Uterus (tissue), 4 donors: ENCODE results near the gene TCHHL1. TPM values are rescaled to one million over a fixed set of nuclear protein-coding genes. Genes with fewer than 3 reads are reported as not detected.
A peak's percentile ranks its signal among the peaks of the same experiment; 100 is the strongest.

Experiments
- DNase-seq, 2 donors: peaks; one replicate each; pipeline ENCODE4 v3.0.0-alpha.2; 2019 to 2020
- H3K27ac ChIP-seq, 2 donors: fragments of 200-600 bp; sonication (generic); 1 replicate in 1 of 2; 2 replicates in 1 of 2; pipeline ENCODE4 v1.5.1; 2016 to 2018
- H3K27me3 ChIP-seq, 2 donors: fragments of 200-600 bp; sonication (generic); one replicate each; pipeline ENCODE4 v1.5.1; 2018 to 2019; ENCODE audit warnings: control low read depth in 1 of 2
- H3K36me3 ChIP-seq, 2 donors: fragments of 200-600 bp; sonication (generic); one replicate each; pipeline ENCODE4 v1.5.1; 2019; ENCODE audit warnings: control low read depth in 1 of 2
- H3K4me1 ChIP-seq, 2 donors: fragments of 200-600 bp; sonication (generic); one replicate each; pipeline ENCODE4 v1.5.1; 2018 to 2019; ENCODE audit warnings: control low read depth in 1 of 2
- H3K4me3 ChIP-seq, 2 donors: fragments of 200-600 bp; sonication (generic); 1 replicate in 1 of 2; 2 replicates in 1 of 2; pipeline ENCODE4 v1.5.1; 2018 to 2019; ENCODE audit warnings: mild to moderate bottlenecking in 1 of 2
- H3K9me3 ChIP-seq, 2 donors: fragments of 200-600 bp; sonication (generic); one replicate each; pipeline ENCODE4 v1.5.1; 2019; ENCODE audit warnings: control low read depth in 1 of 2
- POLR2A ChIP-seq, 2 donors: fragments of 450-650 bp; IDR thresholded peaks; one replicate each; pipeline ENCODE4 v1.6.1; 2016; ENCODE audit warnings: antibody characterized with exemption in 2 of 2, mild to moderate bottlenecking in 1 of 2, moderate library complexity in 1 of 2
- intact Hi-C: fragments of 100-400 bp; cut with DNase I; formaldehyde crosslinking; loops from one replicate; pipeline ENCODE4 v1.15.1; 2023; ENCODE audit warnings: low total_unique reads
- total RNA-seq, 4 donors: library from RNA; depleted of rRNA in 3 of 4; stranded (reverse); fragments of >200 nt in 3 of 4; gene quantifications; one replicate each; pipeline versions ENCODE4 v1.1.0 to v1.2.4, GENCODE V29; 2014 to 2023
- TF ChIP-seq, protein P1 (sequence below), 4 experiments: fragments of 200-600 bp in 2 of 4; fragments of 450-650 bp in 2 of 4; sonication (generic) in 2 of 4; IDR thresholded peaks; one replicate each; pipeline ENCODE4 v1.5.1; 2016 to 2019; ENCODE audit warnings: antibody characterized with exemption in 4 of 4, mild to moderate bottlenecking in 2 of 4, moderate library complexity in 1 of 4
- donor health status: DM: yes; HTN: yes; CAD: no.

The TCHHL1 gene
- total RNA-seq, 4 donors from 2014 or later = not detected

DNA sequence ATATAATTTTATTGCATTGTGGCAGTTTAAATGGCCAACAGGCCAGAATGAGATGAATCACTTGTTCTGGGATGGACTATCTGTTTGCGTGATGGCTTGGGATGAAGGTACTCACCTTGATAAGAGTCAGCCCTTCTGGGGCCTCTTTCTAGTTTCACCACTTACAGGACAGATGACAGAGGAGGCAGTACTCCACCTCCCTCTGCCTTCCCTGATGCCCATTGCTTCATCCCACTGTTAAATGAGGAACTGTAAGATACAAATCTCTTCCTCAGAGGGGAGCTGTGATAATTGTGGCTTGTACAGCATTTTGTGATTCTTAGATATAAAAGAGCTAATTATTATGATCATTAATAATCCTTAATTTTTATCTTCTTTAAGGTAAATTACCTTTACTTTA lies 30.1 kb upstream of the TCHHL1 start:
- no peaks in the 10 kb centered on the region for H3K36me3 ChIP-seq
- no peak for DNase-seq
- no peak overlapping the region for H3K27ac ChIP-seq
- no peaks in the 10 kb centered on the region for H3K9me3 ChIP-seq
- H3K27me3 ChIP-seq = peaks cover 0 to 5% of the 10 kb centered on the region in 2 donors
- H3K4me1 ChIP-seq = no peaks in the 10 kb centered on the region
- TF ChIP-seq POLR2A (IDR thresholded peaks at IDR 0.05) = no peak
- TF ChIP-seq, protein P1, sequence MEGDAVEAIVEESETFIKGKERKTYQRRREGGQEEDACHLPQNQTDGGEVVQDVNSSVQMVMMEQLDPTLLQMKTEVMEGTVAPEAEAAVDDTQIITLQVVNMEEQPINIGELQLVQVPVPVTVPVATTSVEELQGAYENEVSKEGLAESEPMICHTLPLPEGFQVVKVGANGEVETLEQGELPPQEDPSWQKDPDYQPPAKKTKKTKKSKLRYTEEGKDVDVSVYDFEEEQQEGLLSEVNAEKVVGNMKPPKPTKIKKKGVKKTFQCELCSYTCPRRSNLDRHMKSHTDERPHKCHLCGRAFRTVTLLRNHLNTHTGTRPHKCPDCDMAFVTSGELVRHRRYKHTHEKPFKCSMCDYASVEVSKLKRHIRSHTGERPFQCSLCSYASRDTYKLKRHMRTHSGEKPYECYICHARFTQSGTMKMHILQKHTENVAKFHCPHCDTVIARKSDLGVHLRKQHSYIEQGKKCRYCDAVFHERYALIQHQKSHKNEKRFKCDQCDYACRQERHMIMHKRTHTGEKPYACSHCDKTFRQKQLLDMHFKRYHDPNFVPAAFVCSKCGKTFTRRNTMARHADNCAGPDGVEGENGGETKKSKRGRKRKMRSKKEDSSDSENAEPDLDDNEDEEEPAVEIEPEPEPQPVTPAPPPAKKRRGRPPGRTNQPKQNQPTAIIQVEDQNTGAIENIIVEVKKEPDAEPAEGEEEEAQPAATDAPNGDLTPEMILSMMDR (IDR thresholded peaks at IDR 0.05) = no peak
- H3K4me3 ChIP-seq = no peak overlapping the region
- intact Hi-C loops = no loop called here

DNA sequence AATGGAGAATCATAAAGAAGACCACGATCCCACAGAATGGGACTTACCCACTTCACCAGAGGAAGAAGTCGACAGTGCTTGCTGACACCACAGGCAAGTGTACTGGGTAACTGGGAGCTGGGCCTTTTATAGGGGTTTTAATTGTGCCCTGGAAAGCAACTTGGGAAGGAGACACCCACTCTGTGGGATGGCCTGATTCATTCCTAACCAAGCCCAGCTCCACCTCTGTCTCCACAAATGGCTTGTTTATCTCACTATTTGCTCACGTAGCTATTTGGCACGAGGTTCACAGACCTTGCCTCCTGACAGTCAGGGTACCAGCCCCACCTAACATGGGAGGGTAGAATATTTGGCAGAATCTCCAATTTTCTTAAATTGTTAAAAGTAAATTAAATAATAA lies 26.5 kb upstream of the TCHHL1 start, which contains the start of gene TCHH:
TCHH (minus strand) TSS at position 101 of the 400 bp plus-strand sequence. CDS start 1,364 bp downstream, outside the sequence.
- Histone ChIP-seq H3K36me3 (no peaks in the 10 kb centered on the region), H3K27ac (no peak within 1 kb of the TSS), H3K4me1 (peaks cover 0 to 16% of the 10 kb centered on the region in 2 donors), H3K27me3 (peaks cover 0 to 20% of the 10 kb centered on the region in 2 donors), H3K9me3 (no peaks in the 10 kb centered on the region), H3K4me3 (no peak within 1 kb of the TSS)
- TF ChIP-seq, protein P1 (IDR thresholded peaks at IDR 0.05) = no peak
- no peak for TF ChIP-seq POLR2A (IDR thresholded peaks at IDR 0.05)
- intact Hi-C loops = no loop called here
- no peak for DNase-seq

DNA sequence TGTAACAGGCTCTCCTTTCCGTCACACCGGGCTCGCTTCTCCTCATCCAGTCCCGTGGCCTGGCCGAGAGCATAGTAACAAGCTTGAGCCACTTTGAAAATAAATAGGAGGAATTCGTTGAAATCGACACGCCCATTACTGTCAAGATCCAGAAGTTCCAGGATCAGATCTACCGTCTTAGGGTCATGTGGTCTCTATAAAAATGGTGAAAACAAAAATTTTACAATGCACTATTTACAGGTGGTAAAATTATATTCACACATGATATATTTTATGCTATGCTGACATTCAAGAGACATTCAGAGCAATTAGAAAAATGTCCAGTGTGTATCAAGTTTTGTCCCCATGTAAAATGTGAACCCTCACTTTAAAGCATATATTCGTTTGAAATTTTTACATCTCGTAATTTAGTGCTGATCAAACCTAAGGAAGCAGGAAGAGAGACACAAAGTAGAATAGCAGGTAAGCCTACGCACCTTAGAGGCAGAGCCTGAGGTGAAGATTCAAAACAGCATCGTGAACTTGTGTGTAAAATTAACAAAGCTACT lies 24.1 kb upstream of the TCHHL1 start:
- intact Hi-C loops = no loop called here
- Histone ChIP-seq H3K27ac (no peak overlapping the region), H3K4me3 (no peak overlapping the region), H3K36me3 (no peaks in the 10 kb centered on the region), H3K9me3 (peaks cover 0 to 4% of the 10 kb centered on the region in 2 donors), H3K27me3 (peaks cover 0 to 31% of the 10 kb centered on the region in 2 donors), H3K4me1 (peaks cover 0 to 29% of the 10 kb centered on the region in 2 donors)
- TF ChIP-seq, protein P1 (IDR thresholded peaks at IDR 0.05) = no peak
- TF ChIP-seq POLR2A (IDR thresholded peaks at IDR 0.05) = no peak
- no peak for DNase-seq

DNA sequence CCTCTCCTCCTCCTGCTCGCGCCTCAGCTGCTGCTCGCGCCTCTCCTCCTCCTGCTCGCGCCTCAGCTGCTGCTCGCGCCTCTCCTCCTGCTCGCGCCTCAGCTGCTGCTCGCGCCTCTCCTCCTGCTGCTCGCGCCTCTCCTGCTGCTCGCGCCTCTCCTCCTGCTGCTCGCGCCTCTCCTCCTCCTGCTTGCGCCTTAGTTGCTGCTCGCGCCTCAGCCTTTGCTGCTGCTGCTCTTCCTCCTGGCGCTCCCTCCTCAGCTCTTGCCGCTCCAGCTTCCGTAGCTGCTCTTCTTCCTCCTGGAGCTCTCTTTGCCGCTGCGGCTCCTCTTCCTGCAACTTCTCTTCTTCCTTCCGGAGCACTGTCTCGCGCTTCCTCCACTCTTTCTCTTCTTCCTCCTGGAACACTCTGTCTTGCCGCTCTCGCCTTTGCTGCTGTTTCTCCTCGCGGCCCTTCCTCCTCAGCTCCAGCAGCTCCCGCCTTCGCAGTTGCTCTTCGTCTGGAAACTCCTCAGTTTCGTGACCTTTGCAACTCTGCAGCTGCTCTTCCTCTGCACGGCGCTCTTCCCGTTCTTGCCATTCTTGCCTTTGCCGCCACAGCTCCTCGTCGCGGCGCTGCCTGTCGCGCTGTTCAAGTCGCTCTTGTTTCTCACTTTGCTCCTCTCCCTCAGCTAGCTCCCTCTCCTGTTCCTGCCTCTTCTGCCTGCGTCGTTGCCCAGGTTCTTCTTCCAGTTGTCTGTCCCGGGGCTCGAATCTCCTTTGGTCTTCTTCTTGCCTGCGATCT lies 23.4 kb upstream of the TCHHL1 start:
- H3K27ac ChIP-seq = no peak overlapping the region
- peaks cover 0 to 29% of the 10 kb centered on the region in 2 donors for H3K4me1 ChIP-seq
- intact Hi-C loops = no loop called here
- TF ChIP-seq POLR2A (IDR thresholded peaks at IDR 0.05) = no peak
- TF ChIP-seq, protein P1 (IDR thresholded peaks at IDR 0.05) = no peak
- peaks cover 0 to 4% of the 10 kb centered on the region in 2 donors for H3K9me3 ChIP-seq
- no peaks in the 10 kb centered on the region for H3K36me3 ChIP-seq
- DNase-seq = no peak
- H3K4me3 ChIP-seq = peak overlapping the region in 1 of 2 donors; percentile 10
- peaks cover 0 to 38% of the 10 kb centered on the region in 2 donors for H3K27me3 ChIP-seq

DNA sequence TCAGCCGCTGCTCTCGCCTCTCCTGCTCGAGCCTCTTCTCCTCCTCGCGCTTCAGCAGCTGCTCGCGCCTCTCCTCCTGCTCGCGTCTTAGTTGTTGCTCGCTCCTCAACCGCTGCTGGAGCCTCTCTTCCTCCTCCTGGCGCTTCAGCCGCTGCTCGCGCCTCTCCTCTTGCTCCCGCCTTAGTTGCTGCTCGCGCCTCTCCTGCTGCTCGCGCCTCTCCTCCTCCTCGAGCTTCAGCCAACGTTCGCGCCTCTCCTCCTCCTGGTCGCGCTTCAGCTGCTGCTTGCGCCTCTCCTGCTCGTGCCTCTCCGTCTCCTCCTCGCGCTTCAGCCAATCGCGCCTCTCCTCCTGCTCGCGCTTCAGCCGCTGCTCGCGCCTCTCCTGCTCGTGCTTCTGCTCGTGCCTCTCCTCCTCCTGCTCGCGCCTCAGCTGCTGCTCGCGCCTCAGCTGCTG lies 22.7 kb upstream of the TCHHL1 start:
- no peak for DNase-seq
- no peaks in the 10 kb centered on the region for H3K36me3 ChIP-seq
- no peak overlapping the region for H3K27ac ChIP-seq
- H3K27me3 ChIP-seq = peaks cover 0 to 46% of the 10 kb centered on the region in 2 donors
- H3K4me1 ChIP-seq = peaks cover 0 to 29% of the 10 kb centered on the region in 2 donors
- H3K4me3 ChIP-seq = peak overlapping the region in 1 of 2 donors; percentile 30
- no peak for TF ChIP-seq POLR2A (IDR thresholded peaks at IDR 0.05)
- TF ChIP-seq, protein P1 (IDR thresholded peaks at IDR 0.05) = no peak
- H3K9me3 ChIP-seq = peaks cover 0 to 4% of the 10 kb centered on the region in 2 donors
- intact Hi-C loops = no loop called here
